Heart right ventricle (tissue), 16 donors: ENCODE measurements around the gene PPP1R2. TPM values are rescaled to one million over a fixed set of nuclear protein-coding genes. Genes with fewer than 3 reads are reported as not detected.
A peak's percentile ranks its signal among the peaks of the same experiment; 100 is the strongest.

ENCODE experiments used
- ATAC-seq, 8 donors: fragments of 200-7000 bp; cut with Tn5 transposase; one replicate each; pipeline ENCODE4 v1.9.1; 2020; ENCODE audit warnings: mild to moderate bottlenecking in 8 of 8, moderate library complexity in 8 of 8, moderate number of reproducible peaks in 1 of 8
- DNase-seq, 2 donors: peaks; one replicate each; pipeline ENCODE4 v3.0.0-alpha.2; 2020
- H3K27ac ChIP-seq, 10 donors: fragments of 200-600 bp; sonication (generic) in 2 of 10; one replicate each; pipeline versions ENCODE4 v1.5.0 to v1.8.0; 2020 to 2022; ENCODE audit warnings: mild to moderate bottlenecking in 3 of 10
- H3K27me3 ChIP-seq, 7 donors: fragments of 200-600 bp; one replicate each; pipeline ENCODE4 v1.8.0; 2021 to 2022; ENCODE audit warnings: mild to moderate bottlenecking in 2 of 7
- H3K36me3 ChIP-seq, 9 donors: fragments of 200-600 bp; sonication (generic) in 1 of 9; one replicate each; pipeline versions ENCODE4 v1.5.0 to v1.8.0; 2020 to 2022; ENCODE audit warnings: mild to moderate bottlenecking in 2 of 9
- H3K4me1 ChIP-seq, 9 donors: fragments of 200-600 bp; sonication (generic) in 1 of 9; one replicate each; pipeline versions ENCODE4 v1.5.0 to v1.8.0; 2020 to 2022; ENCODE audit warnings: mild to moderate bottlenecking in 4 of 9
- H3K4me3 ChIP-seq, 10 donors: fragments of 200-600 bp; sonication (generic) in 2 of 10; one replicate each; pipeline versions ENCODE4 v1.5.0 to v1.8.0; 2020 to 2022; ENCODE audit warnings: mild to moderate bottlenecking in 7 of 10, moderate library complexity in 2 of 10
- H3K9me3 ChIP-seq, 11 donors: fragments of 200-600 bp in 10 of 11; sonication (generic) in 2 of 11; one replicate each; pipeline versions ENCODE4 v1.5.0 to v1.8.0; 2013 to 2022; ENCODE audit warnings: mild to moderate bottlenecking in 2 of 11, control low read depth in 1 of 11, moderate library complexity in 1 of 11
- WGBS, 2 donors: extraction: QIAGEN DNeasy Blood & Tissue Kit; methylation state at CpG; one replicate each; pipeline ENCODE4 v1.1.7; 2013; ENCODE audit warnings: inconsistent platforms in 1 of 2; 5-methylcytosine and 5-hydroxymethylcytosine counted together
- intact Hi-C, 10 donors: fragments of 100-400 bp; cut with DNase I; formaldehyde crosslinking; loops; one replicate each; pipeline versions ENCODE4 v1.11.1 to v1.14.2; 2022
- polyA plus RNA-seq, 2 donors: library from polyadenylated mRNA; stranded (reverse); fragments of 200-250 nt; gene quantifications; one replicate each; pipeline ENCODE4 v1.2.3, GENCODE V29; 2013
- total RNA-seq, 10 donors: library from RNA; stranded (reverse); fragmentation: NEBNext Ultra II Directional in 3 of 10; extraction: Animal tissue kit (Norgen Biotek cat#: 25700) in 3 of 10; gene quantifications; one replicate each; pipeline versions ENCODE4 v1.2.1 to v1.2.4, GENCODE V29; 2021 to 2023
- TF ChIP-seq, protein P1 (sequence below), 9 donors: fragments of 200-600 bp; sonication (generic) in 2 of 9; IDR thresholded peaks; one replicate each; pipeline versions ENCODE4 v1.5.0 to v1.8.0; 2021 to 2022; ENCODE audit warnings: antibody characterized with exemption in 9 of 9, mild to moderate bottlenecking in 5 of 9, moderate library complexity in 1 of 9
- donor health status: Arrhythmogenic right ventricular cardiomyopathy.
- donor health status: ischemic (EF 13 %, LVEDD 7.1; RV severe dilation, severe dysfunction).
- donor health status: healthy with polysubstance abuse.
- donor health status: DM: no; HTN: yes; CAD: no.
- donor health status: DM: no; HTN: no; CAD: no.
- donor health status: ischemic (EF 25% LVEDD 6.9; RV normal size, moderate dysfunction).
- donor health status: ischemic (EF 25% LVEDD 5.7; RV mildly dilated, moderate dysfunction).
- donor health status: healthy.
- donor health status: DM: yes; HTN: yes; CAD: no.
- donor health status: Ischemic cardiomyopathy.
- donor health status: ischemic (EF 35%, LVEDD 5.7; RV mildly dilated, moderate dysfunction).
- donor health status: nonischemic (EF 11% LVEDD 7.7; RV severe dilation, severe dysfunction).
- donor health status: DM: yes; HTN: yes; CAD: no.
- donor health status: PGD.
- donor health status: ischemic (EF 29% LVEDD 5.4; RV normal size, mild dysfunction).
- donor health status: nonischemic (EF 23%, LVEDD 6.1; RV moderate dilation, normal function).

The PPP1R2 gene
- total and polyA plus RNA-seq, 12 donors = 15.4 to 55.2 (median 40.3) TPM

DNA sequence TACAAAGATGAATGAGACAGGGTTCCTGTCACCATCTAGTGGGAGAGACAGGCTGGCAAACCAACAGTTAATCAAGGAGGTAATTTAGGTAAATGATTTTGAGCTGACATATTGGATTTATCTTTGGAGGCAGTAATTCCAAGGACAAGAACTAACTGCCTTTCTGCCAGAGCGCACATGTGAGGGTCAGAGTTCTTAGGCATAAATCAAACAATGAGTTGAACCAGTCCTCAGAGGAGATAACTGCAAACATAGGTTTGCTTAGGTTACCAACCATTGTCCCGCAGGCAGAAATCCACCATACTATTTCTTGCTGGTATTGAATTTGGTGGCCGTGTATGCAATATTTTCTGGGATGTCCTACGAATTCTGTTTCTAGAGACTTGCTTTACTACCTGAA lies 14.2 kb upstream of the PPP1R2 start:
- Histone ChIP-seq H3K4me1 (peaks cover 0 to 5% (median 0%) of the 10 kb centered on the region in 9 donors), H3K4me3 (no peak overlapping the region), H3K27me3 (no peaks in the 10 kb centered on the region), H3K27ac (no peak overlapping the region), H3K36me3 (no peaks in the 10 kb centered on the region), H3K9me3 (no peaks in the 10 kb centered on the region)
- WGBS, 2 donors = 93 to 95% methylated on average over 4 of the region's 4 CpGs
- intact Hi-C loops = no loop called here
- ATAC-seq = no peak
- no peak for DNase-seq
- TF ChIP-seq, protein P1, sequence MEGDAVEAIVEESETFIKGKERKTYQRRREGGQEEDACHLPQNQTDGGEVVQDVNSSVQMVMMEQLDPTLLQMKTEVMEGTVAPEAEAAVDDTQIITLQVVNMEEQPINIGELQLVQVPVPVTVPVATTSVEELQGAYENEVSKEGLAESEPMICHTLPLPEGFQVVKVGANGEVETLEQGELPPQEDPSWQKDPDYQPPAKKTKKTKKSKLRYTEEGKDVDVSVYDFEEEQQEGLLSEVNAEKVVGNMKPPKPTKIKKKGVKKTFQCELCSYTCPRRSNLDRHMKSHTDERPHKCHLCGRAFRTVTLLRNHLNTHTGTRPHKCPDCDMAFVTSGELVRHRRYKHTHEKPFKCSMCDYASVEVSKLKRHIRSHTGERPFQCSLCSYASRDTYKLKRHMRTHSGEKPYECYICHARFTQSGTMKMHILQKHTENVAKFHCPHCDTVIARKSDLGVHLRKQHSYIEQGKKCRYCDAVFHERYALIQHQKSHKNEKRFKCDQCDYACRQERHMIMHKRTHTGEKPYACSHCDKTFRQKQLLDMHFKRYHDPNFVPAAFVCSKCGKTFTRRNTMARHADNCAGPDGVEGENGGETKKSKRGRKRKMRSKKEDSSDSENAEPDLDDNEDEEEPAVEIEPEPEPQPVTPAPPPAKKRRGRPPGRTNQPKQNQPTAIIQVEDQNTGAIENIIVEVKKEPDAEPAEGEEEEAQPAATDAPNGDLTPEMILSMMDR (IDR thresholded peaks at IDR 0.05) = no peak

GRCh38 chr3:195556390-195556789 lies 13.3 kb upstream of the PPP1R2 start:
- intact Hi-C loops = no loop called here
- Histone ChIP-seq H3K4me3 (no peak overlapping the region), H3K27me3 (no peaks in the 10 kb centered on the region), H3K27ac (no peak overlapping the region), H3K36me3 (no peaks in the 10 kb centered on the region), H3K4me1 (peaks cover 0 to 9% (median 4%) of the 10 kb centered on the region in 9 donors), H3K9me3 (no peaks in the 10 kb centered on the region)
- ATAC-seq (peak in 1 of 8 donors; percentile 42), DNase-seq (no peak)
- WGBS, 2 donors = 39% methylated on average over 10 of the region's 10 CpGs
- TF ChIP-seq, protein P1 (IDR thresholded peaks at IDR 0.05) = peak in 6 of 9 donors; percentile 20 to 47 (median 37)

DNA sequence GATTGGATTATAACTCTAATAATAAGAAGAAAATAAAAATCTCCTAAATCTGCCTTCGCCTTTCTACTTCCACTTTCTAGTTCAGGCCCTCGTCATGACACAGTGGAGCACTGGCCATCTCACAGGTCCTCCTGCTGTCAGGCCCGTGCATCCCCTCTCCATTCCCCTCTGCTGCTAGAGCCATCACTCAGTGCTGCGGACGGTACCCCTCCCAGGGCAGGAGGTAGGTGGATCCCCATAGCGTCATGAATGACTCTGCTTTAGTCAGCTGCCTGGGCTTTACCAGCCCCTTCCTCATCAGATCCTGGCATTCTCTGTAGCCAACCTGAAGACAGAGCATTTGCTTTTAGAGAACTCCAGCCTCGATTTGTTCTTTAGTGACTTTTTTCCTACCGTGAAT lies 12.0 kb upstream of the PPP1R2 start:
- TF ChIP-seq, protein P1 (IDR thresholded peaks at IDR 0.05) = no peak
- H3K4me3 ChIP-seq = no peak overlapping the region
- no peaks in the 10 kb centered on the region for H3K27me3 ChIP-seq
- H3K9me3 ChIP-seq = no peaks in the 10 kb centered on the region
- DNase-seq = no peak
- H3K4me1 ChIP-seq = peaks cover 2 to 22% (median 16%) of the 10 kb centered on the region in 9 donors
- no peak overlapping the region for H3K27ac ChIP-seq
- intact Hi-C loops = no loop called here
- no peaks in the 10 kb centered on the region for H3K36me3 ChIP-seq
- no peak for ATAC-seq
- 80 to 85% methylated on average over 8 of the region's 8 CpGs for WGBS, 2 donors

GRCh38 chr3:195554458-195554857 lies 11.3 kb upstream of the PPP1R2 start:
- intact Hi-C loops = no loop called here
- Histone ChIP-seq H3K27ac (no peak overlapping the region), H3K27me3 (no peaks in the 10 kb centered on the region), H3K4me1 (peaks cover 5 to 26% (median 22%) of the 10 kb centered on the region in 9 donors), H3K4me3 (no peak overlapping the region), H3K9me3 (no peaks in the 10 kb centered on the region), H3K36me3 (no peaks in the 10 kb centered on the region)
- ATAC-seq (no peak), DNase-seq (no peak)
- 96% methylated on average over 15 of the region's 15 CpGs for WGBS, 2 donors
- TF ChIP-seq, protein P1 (IDR thresholded peaks at IDR 0.05) = no peak
